GM23338 (cell line): ENCODE measurements around the gene ABHD12.

ENCODE experiments used
- CREB1 ChIP-seq: fragments of 250-450 bp; sonication (Bioruptor Pico); IDR thresholded peaks from 2 replicates; pipeline ENCODE4 v1.5.0; 2020; ENCODE audit warnings: low read depth, mild to moderate bottlenecking, moderate library complexity
- CTCF ChIP-seq, 2 experiments: fragments of 200-600 bp in 1 of 2; sonication (generic) in 1 of 2; conservative IDR thresholded peaks; 2 replicates each; pipeline versions ENCODE4 v1.5.1 to v1.6.1; 2016 to 2017; ENCODE audit warnings: antibody characterized with exemption in 2 of 2, low read depth in 2 of 2, mild to moderate bottlenecking in 2 of 2, moderate library complexity in 1 of 2
- ETS1 ChIP-seq: IDR thresholded peaks from 2 replicates; pipeline ENCODE4 v1.6.1; 2016; ENCODE audit warnings: antibody characterized with exemption
- EZH2 ChIP-seq: fragments of 200-600 bp; sonication (generic); IDR thresholded peaks from one replicate; pipeline ENCODE4 v1.8.0; 2017; ENCODE audit warnings: antibody characterized with exemption, mild to moderate bottlenecking, low read depth; ENCODE audit not compliant: unreplicated experiment
- EZH2phosphoT487 ChIP-seq: fragments of 200-600 bp; sonication (generic); IDR thresholded peaks from one replicate; pipeline ENCODE4 v1.8.1; 2018; ENCODE audit warnings: antibody characterized with exemption; ENCODE audit not compliant: unreplicated experiment
- JUNB ChIP-seq: IDR thresholded peaks from one replicate; pipeline ENCODE4 v1.6.1; 2016; ENCODE audit warnings: antibody characterized with exemption; ENCODE audit not compliant: unreplicated experiment
- NANOG ChIP-seq: IDR thresholded peaks from 2 replicates; pipeline ENCODE4 v1.6.1; 2016; ENCODE audit warnings: antibody characterized with exemption, borderline replicate concordance
- POLR2AphosphoS5 ChIP-seq: IDR thresholded peaks from 2 replicates; pipeline ENCODE4 v1.6.1; 2016; ENCODE audit warnings: antibody characterized with exemption, low read depth
- REST ChIP-seq: IDR thresholded peaks from one replicate; pipeline ENCODE4 v1.6.1; 2018; ENCODE audit warnings: antibody characterized with exemption; ENCODE audit not compliant: unreplicated experiment
- ZNF331 ChIP-seq: fragments of 250-450 bp; sonication (Bioruptor Pico); IDR thresholded peaks from 2 replicates; pipeline ENCODE4 v1.5.0; 2020; ENCODE audit warnings: low read depth, mild to moderate bottlenecking, moderate library complexity

GRCh38 chr20:25274891-25275812 is 115.5 kb downstream of the ABHD12 start:
- no peak for TF ChIP-seq CTCF (conservative IDR thresholded peaks at IDR 0.05; ENCODE audit: low read depth in 2 of 2)
- no peak for TF ChIP-seq EZH2
- no peak for TF ChIP-seq REST
- no peak for TF ChIP-seq POLR2AphosphoS5
- TF ChIP-seq JUNB = no peak
- TF ChIP-seq EZH2phosphoT487 = no peak
- no peak for TF ChIP-seq ZNF331 (CRISPR knock-in tag)
- no peak for TF ChIP-seq ETS1
- no peak for TF ChIP-seq CREB1 (CRISPR knock-in tag)
- TF ChIP-seq NANOG = no peak
